ENCODE data around the gene LRRC75A. TPM values are rescaled to one million over a fixed set of nuclear protein-coding genes. Genes with fewer than 3 reads are reported as not detected.
A peak's percentile ranks its signal among the peaks of the same experiment; 100 is the strongest.

Gene LRRC75A
- total RNA-seq, 2 donors from 2014 or later: 3.2 to 5.0 TPM

DNA sequence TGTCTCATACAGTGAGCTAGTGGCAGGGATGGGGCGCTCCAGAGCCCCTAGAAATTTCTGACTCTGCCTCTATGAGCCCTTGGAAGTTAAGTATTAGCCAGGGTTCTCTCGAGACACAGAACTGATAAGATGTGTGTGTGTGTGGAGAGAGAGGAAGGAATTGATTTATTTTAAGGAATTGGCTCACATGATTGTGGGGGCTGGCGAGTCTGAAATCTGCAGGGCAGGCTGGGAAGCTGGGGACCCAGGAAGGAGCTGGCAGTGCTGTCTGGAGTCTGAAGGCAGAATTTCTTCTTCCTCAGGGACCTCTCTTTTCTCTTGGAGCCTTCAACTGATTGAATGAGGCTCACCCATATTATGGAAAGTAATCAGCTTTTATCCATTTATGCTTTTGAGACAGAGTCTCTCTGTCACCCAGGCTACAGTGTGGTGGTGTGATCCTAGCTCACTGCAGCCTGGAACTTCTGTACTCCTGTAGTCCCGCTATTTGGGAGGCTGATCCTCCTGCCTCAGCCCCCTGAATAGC is 16.8 kb downstream of the LRRC75A start:
- DNase-seq: no peak
- Histone ChIP-seq H3K36me3 (ENCODE audit: control insufficient read depth, insufficient read depth, low read length) (no peaks in the 10 kb centered on the region), H3K27me3 (ENCODE audit: control insufficient read depth, insufficient read depth, low read length, poor library complexity, severe bottlenecking) (no peaks in the 10 kb centered on the region), H3K9ac (ENCODE audit: extremely low read depth, low read length, poor library complexity, severe bottlenecking) (no peak overlapping the region), H3K27ac (ENCODE audit: low read depth, low read length) (no peak overlapping the region), H3K9me3 (ENCODE audit: control insufficient read depth, low read length) (no peaks in the 10 kb centered on the region), H3K4me1 (ENCODE audit: control insufficient read depth, insufficient read depth, low read length) (no peaks in the 10 kb centered on the region), H3K4me3 (ENCODE audit: low read length) (no peak overlapping the region)
- Mint-ChIP-seq H3K4me3 (no peak overlapping the region), H3K9me3 (no peaks in the 10 kb centered on the region), H3K36me3 (ENCODE audit: low read depth) (no peaks in the 10 kb centered on the region), H3K4me1 (peaks cover 15% of the 10 kb centered on the region), H3K27ac (no peak overlapping the region), H3K27me3 (ENCODE audit: insufficient read depth) (peaks cover 22% of the 10 kb centered on the region)
- TF ChIP-seq CTCF (conservative IDR thresholded peaks at IDR 0.05): no peak
- 94 to 100% methylated on average over 4 of the region's 4 CpGs for WGBS, 2 experiments (ENCODE audit: insufficient coverage in 1 of 2, insufficient read length in 1 of 2)

- Mint-ChIP-seq H3K27me3 (ENCODE audit: insufficient read depth) (peaks cover 31% of the 10 kb centered on the region), H3K4me3 (no peak overlapping the region), H3K36me3 (ENCODE audit: low read depth) (no peaks in the 10 kb centered on the region), H3K27ac (no peak overlapping the region), H3K4me1 (peaks cover 15% of the 10 kb centered on the region), H3K9me3 (no peaks in the 10 kb centered on the region)
- no peaks in the 10 kb centered on the region for H3K9me3 ChIP-seq (ENCODE audit: control insufficient read depth, low read length)
- peak; percentile 70 for DNase-seq
- peaks cover 7% of the 10 kb centered on the region for H3K27me3 ChIP-seq (ENCODE audit: control insufficient read depth, insufficient read depth, low read length, poor library complexity, severe bottlenecking)
- no peaks in the 10 kb centered on the region for H3K4me1 ChIP-seq (ENCODE audit: control insufficient read depth, insufficient read depth, low read length)
- TF ChIP-seq CTCF (conservative IDR thresholded peaks at IDR 0.05): no peak
- H3K36me3 ChIP-seq (ENCODE audit: control insufficient read depth, insufficient read depth, low read length): no peaks in the 10 kb centered on the region
- no peak overlapping the region for H3K4me3 ChIP-seq (ENCODE audit: low read length)
- 84 to 94% methylated on average over 9 to 13 of the region's 13 CpGs for WGBS, 2 experiments (ENCODE audit: insufficient coverage in 1 of 2, insufficient read length in 1 of 2)
- H3K9ac ChIP-seq (ENCODE audit: extremely low read depth, low read length, poor library complexity, severe bottlenecking): no peak overlapping the region
- H3K27ac ChIP-seq (ENCODE audit: low read depth, low read length): no peak overlapping the region
These were observed 17.8 kb downstream of the LRRC75A start for GRCh38 chr17:16474012-16474725.

GRCh38 chr17:16473044-16474011 is 18.7 kb downstream of the LRRC75A start:
- H3K4me1 ChIP-seq (ENCODE audit: control insufficient read depth, insufficient read depth, low read length): no peaks in the 10 kb centered on the region
- DNase-seq: peak; percentile 52
- H3K27me3 Mint-ChIP-seq (ENCODE audit: insufficient read depth): peaks cover 35% of the 10 kb centered on the region
- no peak overlapping the region for H3K4me3 ChIP-seq (ENCODE audit: low read length)
- H3K4me3 Mint-ChIP-seq: no peak overlapping the region
- no peak overlapping the region for H3K9ac ChIP-seq (ENCODE audit: extremely low read depth, low read length, poor library complexity, severe bottlenecking)
- H3K27me3 ChIP-seq (ENCODE audit: control insufficient read depth, insufficient read depth, low read length, poor library complexity, severe bottlenecking): peaks cover 8% of the 10 kb centered on the region
- TF ChIP-seq CTCF (conservative IDR thresholded peaks at IDR 0.05): no peak
- no peaks in the 10 kb centered on the region for H3K9me3 Mint-ChIP-seq
- no peaks in the 10 kb centered on the region for H3K36me3 Mint-ChIP-seq (ENCODE audit: low read depth)
- H3K4me1 Mint-ChIP-seq: peaks cover 15% of the 10 kb centered on the region
- no peak overlapping the region for H3K27ac ChIP-seq (ENCODE audit: low read depth, low read length)
- H3K9me3 ChIP-seq (ENCODE audit: control insufficient read depth, low read length): no peaks in the 10 kb centered on the region
- no peak overlapping the region for H3K27ac Mint-ChIP-seq
- 89 to 92% methylated on average over 7 to 20 of the region's 20 CpGs for WGBS, 2 experiments (ENCODE audit: insufficient coverage in 1 of 2, insufficient read length in 1 of 2)
- no peaks in the 10 kb centered on the region for H3K36me3 ChIP-seq (ENCODE audit: control insufficient read depth, insufficient read depth, low read length)

All from endodermal cell (in vitro differentiated cells).